Measurements from ENCODE around the gene NEO1.

The NEO1 gene

DNA sequence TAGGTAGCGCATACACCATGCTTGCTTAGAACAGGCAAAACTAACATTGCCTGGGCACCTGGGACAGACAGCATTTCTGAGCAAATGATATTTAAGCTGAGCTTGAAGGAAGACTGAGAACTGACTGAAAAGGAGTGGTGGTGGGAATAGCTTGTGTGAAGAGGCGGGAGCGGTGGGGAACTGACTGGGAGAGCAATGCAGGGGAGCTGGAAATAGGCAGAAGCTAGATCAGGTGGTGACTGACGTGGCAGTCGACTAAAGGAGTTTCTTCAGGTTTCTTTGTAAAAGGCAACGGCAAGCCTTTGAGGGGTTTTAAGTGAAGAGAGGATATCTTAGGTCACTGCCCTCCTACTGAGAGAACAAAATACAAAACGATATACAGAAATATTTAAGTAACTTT, 61.8 kb downstream of the NEO1 start:
- H3K27ac ChIP-seq (replicated peaks) = no peak overlapping the region
- H3K4me3 ChIP-seq (replicated peaks; ENCODE audit: insufficient read depth, low read length) = no peak overlapping the region
- no peak for DNase-seq (ENCODE audit: low read depth in 1 of 2, low spot score in 1 of 2)
- peaks cover 10% of the 10 kb centered on the region for H3K27me3 ChIP-seq (ENCODE audit: insufficient read depth, poor library complexity, severe bottlenecking)
- no peak for TF ChIP-seq SPI1 (IDR thresholded peaks at IDR 0.05; ENCODE audit: borderline replicate concordance, low read depth)
- TF ChIP-seq CTCF (IDR thresholded peaks at IDR 0.05; ENCODE audit: insufficient read depth, low read length) = no peak
- TF ChIP-seq GABPA (IDR thresholded peaks at IDR 0.05; ENCODE audit: low read depth) = no peak
- TF ChIP-seq REST (IDR thresholded peaks at IDR 0.05; ENCODE audit: insufficient replicate concordance, low read depth) = no peak
- no peak for TF ChIP-seq POLR2AphosphoS5 (IDR thresholded peaks at IDR 0.05; ENCODE audit: low read depth)

- no peak for DNase-seq (ENCODE audit: low read depth in 1 of 2, low spot score in 1 of 2)
- Histone ChIP-seq H3K4me3 (replicated peaks; ENCODE audit: insufficient read depth, low read length) (no peak overlapping the region), H3K27me3 (ENCODE audit: insufficient read depth, poor library complexity, severe bottlenecking) (peaks cover 8% of the 10 kb centered on the region), H3K27ac (replicated peaks) (no peak overlapping the region)
- TF ChIP-seq CTCF (IDR thresholded peaks at IDR 0.05; ENCODE audit: insufficient read depth, low read length) (no peak), GABPA (IDR thresholded peaks at IDR 0.05; ENCODE audit: low read depth) (no peak), SPI1 (IDR thresholded peaks at IDR 0.05; ENCODE audit: borderline replicate concordance, low read depth) (no peak), REST (IDR thresholded peaks at IDR 0.05; ENCODE audit: insufficient replicate concordance, low read depth) (no peak), POLR2AphosphoS5 (IDR thresholded peaks at IDR 0.05; ENCODE audit: low read depth) (no peak)
Measured at GRCh38 chr15:73116164-73116563, 63.9 kb downstream of the NEO1 start.

DNA sequence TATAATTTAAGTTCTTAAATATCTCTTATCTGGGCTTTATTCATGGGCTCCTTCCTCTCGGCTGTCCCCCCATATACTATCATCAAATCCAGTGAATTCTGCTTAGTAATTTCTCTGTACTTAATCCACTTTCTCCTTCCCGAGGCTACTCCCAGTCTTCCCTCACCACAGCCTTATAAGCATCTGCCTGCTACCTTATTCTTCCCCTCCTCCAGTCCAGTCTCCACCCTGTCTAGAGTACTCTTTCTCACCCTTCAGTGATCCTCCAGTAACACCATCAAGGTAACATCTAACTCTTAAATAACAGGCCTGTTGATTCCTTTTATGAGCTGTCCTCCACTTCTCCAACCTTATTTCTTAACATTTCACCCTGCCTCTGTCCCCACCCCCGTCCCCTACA, 65.8 kb downstream of the NEO1 start:
- Histone ChIP-seq H3K27ac (replicated peaks) (no peak overlapping the region), H3K27me3 (ENCODE audit: insufficient read depth, poor library complexity, severe bottlenecking) (peaks cover 8% of the 10 kb centered on the region), H3K4me3 (replicated peaks; ENCODE audit: insufficient read depth, low read length) (no peak overlapping the region)
- TF ChIP-seq REST (IDR thresholded peaks at IDR 0.05; ENCODE audit: insufficient replicate concordance, low read depth) (no peak), POLR2AphosphoS5 (IDR thresholded peaks at IDR 0.05; ENCODE audit: low read depth) (no peak), GABPA (IDR thresholded peaks at IDR 0.05; ENCODE audit: low read depth) (no peak), CTCF (IDR thresholded peaks at IDR 0.05; ENCODE audit: insufficient read depth, low read length) (no peak), SPI1 (IDR thresholded peaks at IDR 0.05; ENCODE audit: borderline replicate concordance, low read depth) (no peak)
- no peak for DNase-seq (ENCODE audit: low read depth in 1 of 2, low spot score in 1 of 2)
